SU-DHL-6 (cell line): ENCODE data around the gene MLH3.

Source experiments
- EZH2phosphoT487 ChIP-seq: fragments of 200-600 bp; sonication (generic), shearing (Covaris generic); conservative IDR thresholded peaks from 2 replicates; pipeline ENCODE4 v1.6.1; 2018; ENCODE audit warnings: mild to moderate bottlenecking, antibody characterized with exemption, low read length, moderate library complexity, mixed read lengths
- TF ChIP-seq, protein P1 (sequence below): fragments of 200-600 bp; sonication (generic); IDR thresholded peaks from one replicate; pipeline ENCODE4 v1.5.1; 2017; ENCODE audit warnings: antibody characterized with exemption, mild to moderate bottlenecking, low read length, moderate library complexity; ENCODE audit not compliant: insufficient read depth, poor library complexity, severe bottlenecking

DNA sequence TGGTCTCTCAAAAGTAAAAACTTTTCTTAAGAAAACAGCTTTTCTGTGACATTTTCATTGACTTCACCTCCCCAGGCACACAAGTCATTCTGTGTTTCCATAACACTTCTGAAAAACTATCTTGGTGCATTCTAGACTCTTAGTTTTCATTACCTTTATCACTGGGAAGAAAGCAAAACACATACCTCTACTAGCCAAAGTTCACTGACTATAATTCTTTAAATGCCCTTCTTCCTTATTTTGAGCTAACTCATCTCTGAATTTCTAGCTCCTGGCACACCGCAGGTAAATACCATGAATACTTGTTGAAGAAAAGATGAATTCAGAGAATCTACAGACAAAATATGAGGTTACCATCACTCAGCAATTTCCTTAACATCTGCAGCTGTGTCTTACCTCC is 21.1 kb downstream of the MLH3 start:
- no peak for TF ChIP-seq EZH2phosphoT487
- TF ChIP-seq, protein P1, sequence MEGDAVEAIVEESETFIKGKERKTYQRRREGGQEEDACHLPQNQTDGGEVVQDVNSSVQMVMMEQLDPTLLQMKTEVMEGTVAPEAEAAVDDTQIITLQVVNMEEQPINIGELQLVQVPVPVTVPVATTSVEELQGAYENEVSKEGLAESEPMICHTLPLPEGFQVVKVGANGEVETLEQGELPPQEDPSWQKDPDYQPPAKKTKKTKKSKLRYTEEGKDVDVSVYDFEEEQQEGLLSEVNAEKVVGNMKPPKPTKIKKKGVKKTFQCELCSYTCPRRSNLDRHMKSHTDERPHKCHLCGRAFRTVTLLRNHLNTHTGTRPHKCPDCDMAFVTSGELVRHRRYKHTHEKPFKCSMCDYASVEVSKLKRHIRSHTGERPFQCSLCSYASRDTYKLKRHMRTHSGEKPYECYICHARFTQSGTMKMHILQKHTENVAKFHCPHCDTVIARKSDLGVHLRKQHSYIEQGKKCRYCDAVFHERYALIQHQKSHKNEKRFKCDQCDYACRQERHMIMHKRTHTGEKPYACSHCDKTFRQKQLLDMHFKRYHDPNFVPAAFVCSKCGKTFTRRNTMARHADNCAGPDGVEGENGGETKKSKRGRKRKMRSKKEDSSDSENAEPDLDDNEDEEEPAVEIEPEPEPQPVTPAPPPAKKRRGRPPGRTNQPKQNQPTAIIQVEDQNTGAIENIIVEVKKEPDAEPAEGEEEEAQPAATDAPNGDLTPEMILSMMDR = no peak
